ENCODE results near the gene OBI1. TPM values are rescaled to one million over a fixed set of nuclear protein-coding genes. Genes with fewer than 3 reads are reported as not detected.

OBI1 gene
- total and polyA plus RNA-seq, 10 of the 15 experiments (the other 5 are each of a cell fraction or from before 2014, with no cell fraction given): 15.5 to 34.2 (median 22.0) TPM

- Histone ChIP-seq H3K4me3 (no peak overlapping the region), H3K27ac (ENCODE audit: control insufficient read depth, insufficient read depth) (no peak overlapping the region), H4K20me1 (ENCODE audit: control insufficient read depth, insufficient read depth) (no peaks in the 10 kb centered on the region), H3K9me3 (replicated peaks; ENCODE audit: control insufficient read depth, insufficient read depth, low read length) (no peaks in the 10 kb centered on the region), H3K36me3 (ENCODE audit: control insufficient read depth in 2 of 2, insufficient read depth in 2 of 2, low read length in 1 of 2) (no peaks in the 10 kb centered on the region), H3K4me2 (ENCODE audit: control insufficient read depth, insufficient read depth) (no peak overlapping the region), H3K79me2 (ENCODE audit: control insufficient read depth, insufficient read depth, low read length) (no peaks in the 10 kb centered on the region), H3K27me3 (replicated peaks in 1 of 2; ENCODE audit: control insufficient read depth in 2 of 2, insufficient read depth in 2 of 2, low read length in 1 of 2) (peaks cover 0 to 2% of the 10 kb centered on the region in 2 experiments; a peak in 2 of 4 replicates), H2AFZ (ENCODE audit: control insufficient read depth, low read depth, low read length) (no peak overlapping the region), H3K9ac (ENCODE audit: control insufficient read depth, insufficient read depth, low read length) (no peak overlapping the region), H3K4me1 (ENCODE audit: control insufficient read depth, insufficient read depth, low read length) (no peaks in the 10 kb centered on the region)
- RAD21 ChIA-PET (ENCODE audit: unreplicated experiment): interaction anchor here (1.8 to 2.1 kb wide), 2 partner anchors 346 to 449 kb away, joined by 5 read pairs; no protein-coding TSS in a partner anchor
- no peak for DNase-seq (ENCODE audit: low read depth, low spot score)
- peak; percentile 72 for ATAC-seq
- SMC1A ChIA-PET (ENCODE audit: uncharacterized antibody, unreplicated experiment): interaction anchor here (0.7 to 1.2 kb wide), 2 partner anchors 250 to 449 kb away, joined by 3 read pairs; no protein-coding TSS in a partner anchor
- peak; percentile 21 to 51 (median 27); a peak in 3 of 6 replicates for TF ChIP-seq CTCF (IDR thresholded peaks at IDR 0.05 in 2 of 3, conservative IDR thresholded peaks at IDR 0.05 in 1 of 3; ENCODE audit: control insufficient read depth in 2 of 3, extremely low read depth in 1 of 3, insufficient read depth in 1 of 3, low read depth in 3 of 3, low read length in 3 of 3)
- no peak for TF ChIP-seq SMAD1 (IDR thresholded peaks at IDR 0.05; ENCODE audit: low read depth, partially characterized antibody)
- POLR2A ChIA-PET: no interaction called here
- intact Hi-C loops (cut with micrococcal nuclease; ENCODE audit: unreplicated experiment) (loop anchor here (10.0 kb wide), 1 partner anchor 452 kb away; no protein-coding TSS in a partner anchor), in situ Hi-C loops (cut with MboI) (no loop called here)
- WGBS (ENCODE audit: insufficient coverage, insufficient replicate concordance, low lambda C conversion rate, missing lambda C conversion rate): 51% methylated on average over 21 of the region's 21 CpGs
- CTCF ChIA-PET: interaction anchor here (0.7 to 2.1 kb wide), 2 partner anchors 214 to 346 kb away, joined by 3 to 5 read pairs; no protein-coding TSS in a partner anchor
- no peak for FAIRE-seq
- no TSS peak for BruUV-seq (replicated peaks)
Observed at GRCh38 chr13:78586706-78587105, 72.2 kb downstream of the OBI1 start.

DNA sequence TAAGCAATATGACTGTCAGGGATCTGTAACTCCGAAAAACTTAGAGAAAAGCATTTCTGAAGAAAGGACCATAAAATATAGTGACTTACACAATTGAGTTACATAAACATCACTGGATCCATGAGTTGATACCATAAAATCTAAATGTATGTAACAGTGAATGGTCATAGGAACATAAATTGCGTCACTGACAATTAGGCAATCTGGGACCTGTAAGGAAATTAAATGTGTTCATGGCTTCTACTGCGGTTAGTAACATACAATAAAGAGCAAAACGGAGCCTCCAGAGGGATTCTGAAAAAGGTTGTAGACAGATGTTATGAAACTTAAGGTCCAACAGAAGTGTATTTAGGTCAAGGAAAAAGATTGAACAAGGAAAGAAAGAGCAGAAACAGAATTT is 82.7 kb downstream of the OBI1 start:
- H2AFZ ChIP-seq (ENCODE audit: control insufficient read depth, low read depth, low read length): no peak overlapping the region
- H3K4me2 ChIP-seq (ENCODE audit: control insufficient read depth, insufficient read depth): no peak overlapping the region
- intact Hi-C loops (cut with micrococcal nuclease; ENCODE audit: unreplicated experiment) (no loop called here), in situ Hi-C loops (cut with MboI) (no loop called here)
- H3K9me3 ChIP-seq (replicated peaks; ENCODE audit: control insufficient read depth, insufficient read depth, low read length): no peaks in the 10 kb centered on the region
- no peak overlapping the region for H3K9ac ChIP-seq (ENCODE audit: control insufficient read depth, insufficient read depth, low read length)
- FAIRE-seq: no peak
- no peaks in the 10 kb centered on the region for H3K4me1 ChIP-seq (ENCODE audit: control insufficient read depth, insufficient read depth, low read length)
- ChIA-PET POLR2A (no interaction called here), CTCF (no interaction called here), RAD21 (ENCODE audit: unreplicated experiment) (no interaction called here), SMC1A (ENCODE audit: uncharacterized antibody, unreplicated experiment) (interaction anchor here (1.8 kb wide), 1 partner anchor 11 kb away, joined by 3 read pairs; no protein-coding TSS in a partner anchor)
- no peak overlapping the region for H3K27ac ChIP-seq (ENCODE audit: control insufficient read depth, insufficient read depth)
- BruUV-seq (replicated peaks): no TSS peak
- no peaks in the 10 kb centered on the region for H4K20me1 ChIP-seq (ENCODE audit: control insufficient read depth, insufficient read depth)
- H3K36me3 ChIP-seq (ENCODE audit: control insufficient read depth in 2 of 2, insufficient read depth in 2 of 2, low read length in 1 of 2): no peaks in the 10 kb centered on the region
- TF ChIP-seq POLR2A (IDR thresholded peaks at IDR 0.05; ENCODE audit: low read depth, low read length): no peak
- no peak for TF ChIP-seq GATAD2B (conservative IDR thresholded peaks at IDR 0.05; ENCODE audit: low read depth)
- TF ChIP-seq NR2C2 (IDR thresholded peaks at IDR 0.05; ENCODE audit: borderline replicate concordance, control insufficient read depth, insufficient read length, low read depth): no peak
- no peak for TF ChIP-seq MEF2B (IDR thresholded peaks at IDR 0.05; ENCODE audit: partially characterized antibody, poor library complexity, severe bottlenecking)
- TF ChIP-seq NFXL1 (IDR thresholded peaks at IDR 0.05; ENCODE audit: borderline replicate concordance): no peak
- TF ChIP-seq PKNOX1 (IDR thresholded peaks at IDR 0.05): no peak
- no peak for TF ChIP-seq ZNF207 (IDR thresholded peaks at IDR 0.05; ENCODE audit: borderline replicate concordance)
- TF ChIP-seq BMI1 (IDR thresholded peaks at IDR 0.05; ENCODE audit: borderline replicate concordance): no peak
- TF ChIP-seq SP1 (IDR thresholded peaks at IDR 0.05; ENCODE audit: low read depth, low read length): no peak
- no peaks in the 10 kb centered on the region for H3K79me2 ChIP-seq (ENCODE audit: control insufficient read depth, insufficient read depth, low read length)
- WGBS (ENCODE audit: insufficient coverage, insufficient replicate concordance, low lambda C conversion rate, missing lambda C conversion rate): 81% methylated on average over 4 of the region's 4 CpGs
- H3K27me3 ChIP-seq (replicated peaks in 1 of 2; ENCODE audit: control insufficient read depth in 2 of 2, insufficient read depth in 2 of 2, low read length in 1 of 2): no peaks in the 10 kb centered on the region
- no peak for ATAC-seq
- H3K4me3 ChIP-seq: no peak overlapping the region
- no peak for DNase-seq (ENCODE audit: low read depth, low spot score)
